K562 (cell line): ENCODE data around the gene PDCD6IP. TPM values are rescaled to one million over a fixed set of nuclear protein-coding genes. Genes with fewer than 3 reads are reported as not detected.
A peak's percentile ranks its signal among the peaks of the same experiment; 100 is the strongest.

Experiments
- CSDE1 ChIP-seq, 2 experiments: fragments of 450-650 bp; IDR thresholded peaks; 2 replicates each; pipeline ENCODE4 v1.6.1; 2016; ENCODE audit warnings: mild to moderate bottlenecking in 1 of 2
- ESRRA ChIP-seq: fragments of 450-650 bp; IDR thresholded peaks from 2 replicates; pipeline ENCODE4 v1.6.1; 2014; ENCODE audit warnings: low read depth, mild to moderate bottlenecking, moderate library complexity, borderline replicate concordance
- JUN ChIP-seq, 2 experiments: sonication (generic) in 1 of 2; formaldehyde crosslinking in 1 of 2; IDR thresholded peaks; 2 replicates each; pipeline versions ENCODE4 v1.6.1 to v1.8.0; 2012 to 2022; ENCODE audit warnings: borderline replicate concordance in 2 of 2, mild to moderate bottlenecking in 2 of 2, improper control_type of control experiment in 1 of 2, low read depth in 1 of 2, low read length in 1 of 2, missing genetic modification reagents in 1 of 2
- MAZ ChIP-seq, 2 experiments: fragments of 450-650 bp in 1 of 2; sonication (generic) in 1 of 2; formaldehyde crosslinking; IDR thresholded peaks in 1 of 2; conservative IDR thresholded peaks in 1 of 2; 2 replicates each; pipeline versions ENCODE4 v1.4.0 to v1.5.0; 2020; ENCODE audit warnings: mild to moderate bottlenecking in 1 of 2, missing genetic modification reagents in 1 of 2
- NFE2L1 ChIP-seq: fragments of 450-650 bp; IDR thresholded peaks from 2 replicates; pipeline ENCODE4 v1.6.1; 2016; ENCODE audit warnings: missing genetic modification characterization, low read depth, mild to moderate bottlenecking, missing compliant biosample characterization, moderate library complexity, borderline replicate concordance
- PHF20 ChIP-seq: fragments of 450-650 bp; IDR thresholded peaks from 2 replicates; pipeline ENCODE4 v1.6.1; 2018; ENCODE audit not compliant: partially characterized antibody
- POLR2A ChIP-seq: fragments of 450-650 bp; conservative IDR thresholded peaks from 2 replicates; pipeline ENCODE4 v1.6.1; 2016
- PTBP1 ChIP-seq: fragments of 200-400 bp; formaldehyde crosslinking; IDR thresholded peaks from 2 replicates; pipeline ENCODE4 v1.6.1; 2017; ENCODE audit warnings: low read depth, low read length
- RBBP5 ChIP-seq: fragments of 200-600 bp; sonication (generic); IDR thresholded peaks from 2 replicates; pipeline ENCODE4 v1.6.1; 2012; ENCODE audit warnings: borderline replicate concordance, mild to moderate bottlenecking, low read length, control low read depth, inconsistent platforms; ENCODE audit not compliant: insufficient read depth, poor library complexity, severe bottlenecking
- SMARCB1 ChIP-seq: IDR thresholded peaks from 2 replicates; pipeline ENCODE4 v1.6.1; 2011; ENCODE audit warnings: improper control_type of control experiment, low read depth; ENCODE audit not compliant: insufficient read length
- SMC3 ChIP-seq: conservative IDR thresholded peaks from 2 replicates; pipeline ENCODE4 v1.6.1; 2011; ENCODE audit warnings: low read depth, low read length, improper control_type of control experiment; ENCODE audit not compliant: insufficient read depth
- TCFL5 ChIP-seq: fragments of 250-450 bp; sonication (Bioruptor Pico); conservative IDR thresholded peaks from 2 replicates; pipeline ENCODE4 v1.6.1; 2021; ENCODE audit warnings: mild to moderate bottlenecking, moderate library complexity, matching md5 sums
- ZNF384 ChIP-seq: IDR thresholded peaks from 2 replicates; pipeline ENCODE4 v1.6.1; 2012; ENCODE audit warnings: low read depth, low read length, improper control_type of control experiment
- ZNF511 ChIP-seq: sonication (generic); formaldehyde crosslinking; IDR thresholded peaks from 2 replicates; pipeline ENCODE4 v1.8.0; 2022; ENCODE audit warnings: mild to moderate bottlenecking, missing genetic modification reagents
- polyA plus RNA-seq, 8 experiments: library from polyadenylated mRNA; depleted of rRNA in 4 of 8; stranded (reverse) in 5 of 8; unstranded in 3 of 8; fragments of >200 nt; fragmentation: Nextera tagmentation in 2 of 8; fragmentation: Illumina TruSeq in 1 of 8; extraction: Ambion mirVana in 2 of 8; extraction: Trizol in 1 of 8; gene quantifications; 2 replicates each; pipeline versions ENCODE4 v1.2.1 to v1.2.3, GENCODE V29; 2011 to 2014; ENCODE audit warnings: inconsistent platforms in 1 of 8, missing spikeins in 1 of 8
- total RNA-seq, 7 experiments: library from RNA; depleted of rRNA in 6 of 7; stranded (reverse); fragments of >200 nt in 6 of 7; fragmentation: Illumina TruSeq in 2 of 7; extraction: Trizol in 2 of 7; gene quantifications; 2 replicates each; pipeline versions ENCODE4 v1.2.1 to v1.2.3, GENCODE V29; 2011 to 2021; ENCODE audit warnings: low replicate concordance in 1 of 7
- TF ChIP-seq, protein P1 (sequence below): fragments of 450-650 bp; IDR thresholded peaks from 2 replicates; pipeline ENCODE4 v1.6.1; 2016; ENCODE audit warnings: mild to moderate bottlenecking, moderate library complexity

The PDCD6IP gene
- total and polyA plus RNA-seq, 9 of the 15 experiments (the other 6 are each of a cell fraction or from before 2014, with no cell fraction given) = 40.2 to 302 (median 122) TPM

GRCh38 chr3:33791477-33792166 is 6.8 kb upstream of the PDCD6IP start (continued):
- TF ChIP-seq, protein P1, sequence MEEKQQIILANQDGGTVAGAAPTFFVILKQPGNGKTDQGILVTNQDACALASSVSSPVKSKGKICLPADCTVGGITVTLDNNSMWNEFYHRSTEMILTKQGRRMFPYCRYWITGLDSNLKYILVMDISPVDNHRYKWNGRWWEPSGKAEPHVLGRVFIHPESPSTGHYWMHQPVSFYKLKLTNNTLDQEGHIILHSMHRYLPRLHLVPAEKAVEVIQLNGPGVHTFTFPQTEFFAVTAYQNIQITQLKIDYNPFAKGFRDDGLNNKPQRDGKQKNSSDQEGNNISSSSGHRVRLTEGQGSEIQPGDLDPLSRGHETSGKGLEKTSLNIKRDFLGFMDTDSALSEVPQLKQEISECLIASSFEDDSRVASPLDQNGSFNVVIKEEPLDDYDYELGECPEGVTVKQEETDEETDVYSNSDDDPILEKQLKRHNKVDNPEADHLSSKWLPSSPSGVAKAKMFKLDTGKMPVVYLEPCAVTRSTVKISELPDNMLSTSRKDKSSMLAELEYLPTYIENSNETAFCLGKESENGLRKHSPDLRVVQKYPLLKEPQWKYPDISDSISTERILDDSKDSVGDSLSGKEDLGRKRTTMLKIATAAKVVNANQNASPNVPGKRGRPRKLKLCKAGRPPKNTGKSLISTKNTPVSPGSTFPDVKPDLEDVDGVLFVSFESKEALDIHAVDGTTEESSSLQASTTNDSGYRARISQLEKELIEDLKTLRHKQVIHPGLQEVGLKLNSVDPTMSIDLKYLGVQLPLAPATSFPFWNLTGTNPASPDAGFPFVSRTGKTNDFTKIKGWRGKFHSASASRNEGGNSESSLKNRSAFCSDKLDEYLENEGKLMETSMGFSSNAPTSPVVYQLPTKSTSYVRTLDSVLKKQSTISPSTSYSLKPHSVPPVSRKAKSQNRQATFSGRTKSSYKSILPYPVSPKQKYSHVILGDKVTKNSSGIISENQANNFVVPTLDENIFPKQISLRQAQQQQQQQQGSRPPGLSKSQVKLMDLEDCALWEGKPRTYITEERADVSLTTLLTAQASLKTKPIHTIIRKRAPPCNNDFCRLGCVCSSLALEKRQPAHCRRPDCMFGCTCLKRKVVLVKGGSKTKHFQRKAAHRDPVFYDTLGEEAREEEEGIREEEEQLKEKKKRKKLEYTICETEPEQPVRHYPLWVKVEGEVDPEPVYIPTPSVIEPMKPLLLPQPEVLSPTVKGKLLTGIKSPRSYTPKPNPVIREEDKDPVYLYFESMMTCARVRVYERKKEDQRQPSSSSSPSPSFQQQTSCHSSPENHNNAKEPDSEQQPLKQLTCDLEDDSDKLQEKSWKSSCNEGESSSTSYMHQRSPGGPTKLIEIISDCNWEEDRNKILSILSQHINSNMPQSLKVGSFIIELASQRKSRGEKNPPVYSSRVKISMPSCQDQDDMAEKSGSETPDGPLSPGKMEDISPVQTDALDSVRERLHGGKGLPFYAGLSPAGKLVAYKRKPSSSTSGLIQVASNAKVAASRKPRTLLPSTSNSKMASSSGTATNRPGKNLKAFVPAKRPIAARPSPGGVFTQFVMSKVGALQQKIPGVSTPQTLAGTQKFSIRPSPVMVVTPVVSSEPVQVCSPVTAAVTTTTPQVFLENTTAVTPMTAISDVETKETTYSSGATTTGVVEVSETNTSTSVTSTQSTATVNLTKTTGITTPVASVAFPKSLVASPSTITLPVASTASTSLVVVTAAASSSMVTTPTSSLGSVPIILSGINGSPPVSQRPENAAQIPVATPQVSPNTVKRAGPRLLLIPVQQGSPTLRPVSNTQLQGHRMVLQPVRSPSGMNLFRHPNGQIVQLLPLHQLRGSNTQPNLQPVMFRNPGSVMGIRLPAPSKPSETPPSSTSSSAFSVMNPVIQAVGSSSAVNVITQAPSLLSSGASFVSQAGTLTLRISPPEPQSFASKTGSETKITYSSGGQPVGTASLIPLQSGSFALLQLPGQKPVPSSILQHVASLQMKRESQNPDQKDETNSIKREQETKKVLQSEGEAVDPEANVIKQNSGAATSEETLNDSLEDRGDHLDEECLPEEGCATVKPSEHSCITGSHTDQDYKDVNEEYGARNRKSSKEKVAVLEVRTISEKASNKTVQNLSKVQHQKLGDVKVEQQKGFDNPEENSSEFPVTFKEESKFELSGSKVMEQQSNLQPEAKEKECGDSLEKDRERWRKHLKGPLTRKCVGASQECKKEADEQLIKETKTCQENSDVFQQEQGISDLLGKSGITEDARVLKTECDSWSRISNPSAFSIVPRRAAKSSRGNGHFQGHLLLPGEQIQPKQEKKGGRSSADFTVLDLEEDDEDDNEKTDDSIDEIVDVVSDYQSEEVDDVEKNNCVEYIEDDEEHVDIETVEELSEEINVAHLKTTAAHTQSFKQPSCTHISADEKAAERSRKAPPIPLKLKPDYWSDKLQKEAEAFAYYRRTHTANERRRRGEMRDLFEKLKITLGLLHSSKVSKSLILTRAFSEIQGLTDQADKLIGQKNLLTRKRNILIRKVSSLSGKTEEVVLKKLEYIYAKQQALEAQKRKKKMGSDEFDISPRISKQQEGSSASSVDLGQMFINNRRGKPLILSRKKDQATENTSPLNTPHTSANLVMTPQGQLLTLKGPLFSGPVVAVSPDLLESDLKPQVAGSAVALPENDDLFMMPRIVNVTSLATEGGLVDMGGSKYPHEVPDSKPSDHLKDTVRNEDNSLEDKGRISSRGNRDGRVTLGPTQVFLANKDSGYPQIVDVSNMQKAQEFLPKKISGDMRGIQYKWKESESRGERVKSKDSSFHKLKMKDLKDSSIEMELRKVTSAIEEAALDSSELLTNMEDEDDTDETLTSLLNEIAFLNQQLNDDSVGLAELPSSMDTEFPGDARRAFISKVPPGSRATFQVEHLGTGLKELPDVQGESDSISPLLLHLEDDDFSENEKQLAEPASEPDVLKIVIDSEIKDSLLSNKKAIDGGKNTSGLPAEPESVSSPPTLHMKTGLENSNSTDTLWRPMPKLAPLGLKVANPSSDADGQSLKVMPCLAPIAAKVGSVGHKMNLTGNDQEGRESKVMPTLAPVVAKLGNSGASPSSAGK = peak; percentile 72; the same call in 1 of the 2 replicates
- TF ChIP-seq TCFL5 (CRISPR knock-in tag) = no peak
- peak; percentile 97 for TF ChIP-seq JUN (IDR thresholded peaks at IDR 0.05; ENCODE audit: borderline replicate concordance, low read depth, low read length)
- TF ChIP-seq JUN (CRISPR knock-in tag; IDR thresholded peaks at IDR 0.05; ENCODE audit: borderline replicate concordance) = peak; percentile 90
- no peak for TF ChIP-seq ZNF384
- peak; percentile 98 for TF ChIP-seq ESRRA
- no peak for TF ChIP-seq SMC3
- no peak for TF ChIP-seq CSDE1 (IDR thresholded peaks at IDR 0.05)
- TF ChIP-seq NFE2L1 (tag) = peak; percentile 1; the same call in 1 of the 2 replicates
- TF ChIP-seq SMARCB1 = no peak
- TF ChIP-seq ZNF511 (CRISPR knock-in tag) = no peak
- TF ChIP-seq MAZ (CRISPR knock-in tag; conservative IDR thresholded peaks at IDR 0.05 in 1 of 2, IDR thresholded peaks at IDR 0.05 in 1 of 2) = peak in 1 of 2 experiments; percentile 51; a peak in 2 of 4 replicates
- TF ChIP-seq RBBP5 = peak; percentile 41
- TF ChIP-seq POLR2A = no peak
- TF ChIP-seq PHF20 = no peak
- no peak for TF ChIP-seq PTBP1
